ENCODE measurements around the gene KDM5D.

Gene KDM5D

DNA sequence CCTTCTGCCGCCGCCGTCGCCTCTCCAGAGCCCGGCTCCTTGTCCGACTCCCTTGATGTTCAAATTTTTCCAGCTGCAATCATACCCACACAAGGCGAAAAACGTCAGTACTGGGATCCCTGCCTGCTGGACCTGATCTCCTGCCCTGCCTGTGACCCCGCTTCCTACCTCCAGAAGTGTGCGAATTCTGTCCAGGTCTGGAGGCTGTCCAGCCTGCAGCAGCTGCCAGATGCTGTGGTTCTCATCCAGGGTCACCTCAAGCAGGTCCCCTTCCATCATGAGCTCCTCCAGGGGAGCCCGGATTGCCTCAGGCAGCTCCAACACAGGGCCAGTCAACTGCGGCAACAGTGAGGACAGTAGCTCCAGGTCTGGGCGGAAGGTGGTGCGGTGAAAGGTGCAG, 38.3 kb downstream of the KDM5D start:
- H3K36me3 ChIP-seq (ENCODE audit: insufficient read depth, low read length) = peaks cover 92% of the 10 kb centered on the region
- no peak overlapping the region for H3K4me3 ChIP-seq (ENCODE audit: low read depth, low read length, poor library complexity, severe bottlenecking)
- no peaks in the 10 kb centered on the region for H4K20me1 ChIP-seq (ENCODE audit: insufficient read depth, low read length)
- H3K9me2 ChIP-seq (ENCODE audit: low read depth, low read length) = no peaks in the 10 kb centered on the region
- no peak overlapping the region for H3K4me2 ChIP-seq (ENCODE audit: low read length)
- H3K4me1 ChIP-seq (ENCODE audit: insufficient read depth, low read length, severe bottlenecking) = no peaks in the 10 kb centered on the region
- H3K9ac ChIP-seq (ENCODE audit: low read length) = no peak overlapping the region
- no peak for TF ChIP-seq EZH2 (IDR thresholded peaks at IDR 0.05; ENCODE audit: borderline replicate concordance, low read length)
- TF ChIP-seq, protein P1, sequence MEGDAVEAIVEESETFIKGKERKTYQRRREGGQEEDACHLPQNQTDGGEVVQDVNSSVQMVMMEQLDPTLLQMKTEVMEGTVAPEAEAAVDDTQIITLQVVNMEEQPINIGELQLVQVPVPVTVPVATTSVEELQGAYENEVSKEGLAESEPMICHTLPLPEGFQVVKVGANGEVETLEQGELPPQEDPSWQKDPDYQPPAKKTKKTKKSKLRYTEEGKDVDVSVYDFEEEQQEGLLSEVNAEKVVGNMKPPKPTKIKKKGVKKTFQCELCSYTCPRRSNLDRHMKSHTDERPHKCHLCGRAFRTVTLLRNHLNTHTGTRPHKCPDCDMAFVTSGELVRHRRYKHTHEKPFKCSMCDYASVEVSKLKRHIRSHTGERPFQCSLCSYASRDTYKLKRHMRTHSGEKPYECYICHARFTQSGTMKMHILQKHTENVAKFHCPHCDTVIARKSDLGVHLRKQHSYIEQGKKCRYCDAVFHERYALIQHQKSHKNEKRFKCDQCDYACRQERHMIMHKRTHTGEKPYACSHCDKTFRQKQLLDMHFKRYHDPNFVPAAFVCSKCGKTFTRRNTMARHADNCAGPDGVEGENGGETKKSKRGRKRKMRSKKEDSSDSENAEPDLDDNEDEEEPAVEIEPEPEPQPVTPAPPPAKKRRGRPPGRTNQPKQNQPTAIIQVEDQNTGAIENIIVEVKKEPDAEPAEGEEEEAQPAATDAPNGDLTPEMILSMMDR (IDR thresholded peaks at IDR 0.05; ENCODE audit: low read length) = no peak
- H3K9me3 ChIP-seq (ENCODE audit: low read length) = no peaks in the 10 kb centered on the region
- no peaks in the 10 kb centered on the region for H3F3A ChIP-seq (ENCODE audit: insufficient read depth, low read length)
- no peaks in the 10 kb centered on the region for H3K27me3 ChIP-seq (ENCODE audit: insufficient read depth, low read length)
- H3K79me2 ChIP-seq (ENCODE audit: insufficient read depth, low read length) = no peaks in the 10 kb centered on the region
- H3K27ac ChIP-seq (ENCODE audit: low read depth, low read length, poor library complexity, severe bottlenecking) = no peak overlapping the region
- no peak overlapping the region for H2AFZ ChIP-seq (ENCODE audit: low read length)

GRCh38 chrY:19698495-19698894, 46.0 kb downstream of the KDM5D start:
- H3K79me2 ChIP-seq (ENCODE audit: insufficient read depth, low read length) = no peaks in the 10 kb centered on the region
- no peaks in the 10 kb centered on the region for H4K20me1 ChIP-seq (ENCODE audit: insufficient read depth, low read length)
- no peak overlapping the region for H3K9ac ChIP-seq (ENCODE audit: low read length)
- H3K9me2 ChIP-seq (ENCODE audit: low read depth, low read length) = no peaks in the 10 kb centered on the region
- H3K9me3 ChIP-seq (ENCODE audit: low read length) = no peaks in the 10 kb centered on the region
- no peaks in the 10 kb centered on the region for H3F3A ChIP-seq (ENCODE audit: insufficient read depth, low read length)
- no peak for TF ChIP-seq EZH2 (IDR thresholded peaks at IDR 0.05; ENCODE audit: borderline replicate concordance, low read length)
- TF ChIP-seq, protein P1 (IDR thresholded peaks at IDR 0.05; ENCODE audit: low read length) = no peak
- H3K27ac ChIP-seq (ENCODE audit: low read depth, low read length, poor library complexity, severe bottlenecking) = no peak overlapping the region
- no peaks in the 10 kb centered on the region for H3K27me3 ChIP-seq (ENCODE audit: insufficient read depth, low read length)
- H3K4me2 ChIP-seq (ENCODE audit: low read length) = no peak overlapping the region
- peaks cover 50% of the 10 kb centered on the region for H3K36me3 ChIP-seq (ENCODE audit: insufficient read depth, low read length)
- H3K4me3 ChIP-seq (ENCODE audit: low read depth, low read length, poor library complexity, severe bottlenecking) = no peak overlapping the region
- H2AFZ ChIP-seq (ENCODE audit: low read length) = no peak overlapping the region
- no peaks in the 10 kb centered on the region for H3K4me1 ChIP-seq (ENCODE audit: insufficient read depth, low read length, severe bottlenecking)

GRCh38 chrY:19680821-19681220, 63.7 kb downstream of the KDM5D start:
- no peak overlapping the region for H3K27ac ChIP-seq (ENCODE audit: low read depth, low read length, poor library complexity, severe bottlenecking)
- TF ChIP-seq EZH2 (IDR thresholded peaks at IDR 0.05; ENCODE audit: borderline replicate concordance, low read length) = no peak
- TF ChIP-seq, protein P1 (IDR thresholded peaks at IDR 0.05; ENCODE audit: low read length) = no peak
- H3K4me3 ChIP-seq (ENCODE audit: low read depth, low read length, poor library complexity, severe bottlenecking) = no peak overlapping the region

More at GRCh38 chrY:19680821-19681220, 63.7 kb downstream of the KDM5D start:
- Histone ChIP-seq H3K4me2 (ENCODE audit: low read length) (no peak overlapping the region), H4K20me1 (ENCODE audit: insufficient read depth, low read length) (no peaks in the 10 kb centered on the region), H3K9me2 (ENCODE audit: low read depth, low read length) (no peaks in the 10 kb centered on the region), H2AFZ (ENCODE audit: low read length) (no peak overlapping the region), H3K27me3 (ENCODE audit: insufficient read depth, low read length) (no peaks in the 10 kb centered on the region), H3K79me2 (ENCODE audit: insufficient read depth, low read length) (no peaks in the 10 kb centered on the region), H3F3A (ENCODE audit: insufficient read depth, low read length) (no peaks in the 10 kb centered on the region), H3K9me3 (ENCODE audit: low read length) (no peaks in the 10 kb centered on the region), H3K9ac (ENCODE audit: low read length) (no peak overlapping the region), H3K4me1 (ENCODE audit: insufficient read depth, low read length, severe bottlenecking) (no peaks in the 10 kb centered on the region), H3K36me3 (ENCODE audit: insufficient read depth, low read length) (no peaks in the 10 kb centered on the region)

Measured in OCI-LY1 (cell line).